Activated B cell treated with CpG ODN at 0.5 μM for 24 hours (primary cell): Measurements from ENCODE around the gene AIP. TPM values are rescaled to one million over a fixed set of nuclear protein-coding genes. Genes with fewer than 3 reads are reported as not detected.

Source experiments
- ATAC-seq: fragments of 200-7000 bp; cut with Tn5 transposase; one replicate; pipeline ENCODE4 v1.10.0; 2021; ENCODE audit warnings: low read depth, mild to moderate bottlenecking, moderate library complexity
- CTCF ChIA-PET: fragments of 350-600 bp; sonication (Branson Sonifier 250); formaldehyde crosslinking; loops from one replicate; lab custom pipeline; 2021; ENCODE audit warnings: antibody characterized with exemption; lab: Charles Lee
- POLR2A ChIA-PET: fragments of 350-600 bp; sonication (Branson Sonifier 250); formaldehyde crosslinking; loops from one replicate; lab custom pipeline; 2021; ENCODE audit warnings: antibody characterized with exemption; lab: Charles Lee
- DNase-seq: peaks from one replicate; pipeline ENCODE4 v3.0.0; 2022
- H3K27ac Mint-ChIP-seq: one replicate; pipeline ENCODE4 v1.8.0; 2020; ENCODE audit warnings: mixed read lengths
- H3K27me3 Mint-ChIP-seq: one replicate; pipeline ENCODE4 v1.8.0; 2021; ENCODE audit warnings: mixed read lengths
- H3K36me3 Mint-ChIP-seq: one replicate; pipeline ENCODE4 v1.8.0; 2021; ENCODE audit warnings: low read depth, mixed read lengths
- H3K4me1 Mint-ChIP-seq: one replicate; pipeline ENCODE4 v1.8.0; 2021; ENCODE audit warnings: mixed read lengths
- H3K4me3 Mint-ChIP-seq: one replicate; pipeline ENCODE4 v1.8.0; 2020; ENCODE audit warnings: mild to moderate bottlenecking, mixed read lengths
- H3K9me3 Mint-ChIP-seq: one replicate; pipeline ENCODE4 v1.8.0; 2020; ENCODE audit warnings: mixed read lengths
- intact Hi-C: fragments of 100-400 bp; cut with micrococcal nuclease; formaldehyde crosslinking; loops from one replicate; pipeline ENCODE4 v1.15.1; 2024
- total RNA-seq: library from RNA; stranded (reverse); gene quantifications from 2 replicates; pipeline ENCODE4 v1.2.3, GENCODE V29; 2022
- TF ChIP-seq, protein P1 (sequence below): fragments of 200-600 bp; IDR thresholded peaks from one replicate; pipeline ENCODE4 v1.8.0; 2022; ENCODE audit warnings: antibody characterized with exemption, mild to moderate bottlenecking

AIP gene
- total RNA-seq, 1 donor from 2014 or later: 108 TPM

GRCh38 chr11:67514116-67514515, 31.3 kb downstream of the AIP start:
- ATAC-seq (no peak), DNase-seq (no peak)
- Mint-ChIP-seq H3K4me1 (peaks cover 2% of the 10 kb centered on the region), H3K4me3 (no peak overlapping the region), H3K27me3 (peaks cover 14% of the 10 kb centered on the region), H3K27ac (no peak overlapping the region), H3K36me3 (no peaks in the 10 kb centered on the region), H3K9me3 (no peaks in the 10 kb centered on the region)
- intact Hi-C loops: no loop called here
- ChIA-PET POLR2A (no interaction called here), CTCF (no interaction called here)
- TF ChIP-seq, protein P1, sequence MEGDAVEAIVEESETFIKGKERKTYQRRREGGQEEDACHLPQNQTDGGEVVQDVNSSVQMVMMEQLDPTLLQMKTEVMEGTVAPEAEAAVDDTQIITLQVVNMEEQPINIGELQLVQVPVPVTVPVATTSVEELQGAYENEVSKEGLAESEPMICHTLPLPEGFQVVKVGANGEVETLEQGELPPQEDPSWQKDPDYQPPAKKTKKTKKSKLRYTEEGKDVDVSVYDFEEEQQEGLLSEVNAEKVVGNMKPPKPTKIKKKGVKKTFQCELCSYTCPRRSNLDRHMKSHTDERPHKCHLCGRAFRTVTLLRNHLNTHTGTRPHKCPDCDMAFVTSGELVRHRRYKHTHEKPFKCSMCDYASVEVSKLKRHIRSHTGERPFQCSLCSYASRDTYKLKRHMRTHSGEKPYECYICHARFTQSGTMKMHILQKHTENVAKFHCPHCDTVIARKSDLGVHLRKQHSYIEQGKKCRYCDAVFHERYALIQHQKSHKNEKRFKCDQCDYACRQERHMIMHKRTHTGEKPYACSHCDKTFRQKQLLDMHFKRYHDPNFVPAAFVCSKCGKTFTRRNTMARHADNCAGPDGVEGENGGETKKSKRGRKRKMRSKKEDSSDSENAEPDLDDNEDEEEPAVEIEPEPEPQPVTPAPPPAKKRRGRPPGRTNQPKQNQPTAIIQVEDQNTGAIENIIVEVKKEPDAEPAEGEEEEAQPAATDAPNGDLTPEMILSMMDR: no peak

- ATAC-seq (no peak), DNase-seq (no peak)
- Mint-ChIP-seq H3K27ac (no peak overlapping the region), H3K36me3 (no peaks in the 10 kb centered on the region), H3K4me3 (no peak overlapping the region), H3K9me3 (no peaks in the 10 kb centered on the region), H3K4me1 (no peaks in the 10 kb centered on the region), H3K27me3 (peaks cover 16% of the 10 kb centered on the region)
- intact Hi-C loops: no loop called here
- ChIA-PET POLR2A (no interaction called here), CTCF (no interaction called here)
- TF ChIP-seq, protein P1: no peak
Measured at GRCh38 chr11:67516806-67517205, 34.0 kb downstream of the AIP start.

- no peaks in the 10 kb centered on the region for H3K9me3 Mint-ChIP-seq
- H3K4me3 Mint-ChIP-seq: no peak overlapping the region
- peaks cover 16% of the 10 kb centered on the region for H3K27me3 Mint-ChIP-seq
- TF ChIP-seq, protein P1: no peak
- DNase-seq (no peak), ATAC-seq (no peak)
- no peaks in the 10 kb centered on the region for H3K4me1 Mint-ChIP-seq
- POLR2A ChIA-PET: no interaction called here
- CTCF ChIA-PET: no interaction called here
- H3K36me3 Mint-ChIP-seq: no peaks in the 10 kb centered on the region
- no peak overlapping the region for H3K27ac Mint-ChIP-seq
- intact Hi-C loops: no loop called here
Measured at GRCh38 chr11:67517784-67518552, 35.1 kb downstream of the AIP start.

DNA sequence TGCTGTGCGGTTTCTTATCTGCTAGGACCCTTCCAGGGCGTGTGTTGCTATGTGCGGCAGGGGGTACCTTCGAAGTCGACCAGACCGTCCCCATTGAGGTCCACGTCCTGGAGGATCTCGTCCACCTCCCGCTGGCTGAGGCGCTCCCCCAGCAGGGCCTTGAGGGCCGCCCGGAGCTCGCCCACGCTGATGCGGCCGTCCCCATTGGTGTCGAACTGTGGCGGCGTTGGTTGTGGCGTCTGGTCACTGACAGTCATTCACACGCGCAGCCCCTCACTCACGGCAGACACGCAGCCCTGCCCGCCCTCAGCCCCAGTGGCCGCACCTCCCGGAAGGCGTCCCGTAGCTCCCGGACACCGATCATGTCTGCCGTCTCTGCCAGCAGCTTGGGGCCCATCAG, 36.9 kb downstream of the AIP start:
- TF ChIP-seq, protein P1: no peak
- Mint-ChIP-seq H3K4me1 (no peaks in the 10 kb centered on the region), H3K36me3 (no peaks in the 10 kb centered on the region), H3K27me3 (peaks cover 11% of the 10 kb centered on the region), H3K4me3 (no peak overlapping the region), H3K27ac (no peak overlapping the region), H3K9me3 (no peaks in the 10 kb centered on the region)
- ATAC-seq (no peak), DNase-seq (no peak)
- CTCF ChIA-PET: no interaction called here
- POLR2A ChIA-PET: no interaction called here
- intact Hi-C loops: no loop called here

GRCh38 chr11:67520856-67521824, 38.3 kb downstream of the AIP start:
- Mint-ChIP-seq H3K27ac (no peak overlapping the region), H3K27me3 (peaks cover 10% of the 10 kb centered on the region), H3K36me3 (no peaks in the 10 kb centered on the region), H3K4me3 (no peak overlapping the region), H3K4me1 (no peaks in the 10 kb centered on the region), H3K9me3 (no peaks in the 10 kb centered on the region)
- TF ChIP-seq, protein P1: no peak
- CTCF ChIA-PET: no interaction called here
- ATAC-seq (no peak), DNase-seq (no peak)
- POLR2A ChIA-PET: interaction anchor here (0.7 kb wide), 1 partner anchor 812 kb away, joined by 3 read pairs; no protein-coding TSS in a partner anchor
- intact Hi-C loops: no loop called here
